SU-DHL-6 (cell line): ENCODE results near the gene SCD5.

Experiments used
- H2AFZ ChIP-seq: fragments of 200-600 bp; sonication (generic); 2 replicates; pipeline ENCODE4 v1.6.1; 2014; ENCODE audit warnings: low read depth, mild to moderate bottlenecking, moderate library complexity, mixed read lengths, antibody characterized with exemption, low read length; ENCODE audit not compliant: severe bottlenecking
- H3F3A ChIP-seq: fragments of 200-600 bp; shearing (Covaris generic); 2 replicates; pipeline ENCODE4 v1.6.0; 2016; ENCODE audit warnings: antibody characterized with exemption, mild to moderate bottlenecking; ENCODE audit not compliant: insufficient read depth
- H3K27ac ChIP-seq: fragments of 200-600 bp; sonication (generic); 2 replicates; pipeline ENCODE4 v1.5.1; 2016; ENCODE audit warnings: low read depth, mild to moderate bottlenecking, low read length, moderate library complexity, mixed read lengths
- H3K27me3 ChIP-seq: fragments of 200-600 bp; sonication (generic), shearing (Covaris generic); 2 replicates; pipeline ENCODE4 v1.6.0; 2014; ENCODE audit warnings: mild to moderate bottlenecking, low read length
- H3K36me3 ChIP-seq: fragments of 200-600 bp; sonication (generic); 2 replicates; pipeline ENCODE4 v1.6.1; 2014; ENCODE audit warnings: mild to moderate bottlenecking, low read length, mixed read lengths
- H3K4me2 ChIP-seq: fragments of 300-600, 200-600 bp; shearing (Covaris generic), sonication (generic); 2 replicates; pipeline ENCODE4 v1.6.0; 2014; ENCODE audit warnings: low read length, low read depth, mild to moderate bottlenecking; ENCODE audit not compliant: poor library complexity, severe bottlenecking
- H3K4me3 ChIP-seq: fragments of 200-600 bp; sonication (generic); 2 replicates; pipeline ENCODE4 v1.5.1; 2014; ENCODE audit warnings: antibody characterized with exemption, low read length, mild to moderate bottlenecking, mixed read lengths; ENCODE audit not compliant: insufficient read depth, poor library complexity, severe bottlenecking
- H3K79me2 ChIP-seq: fragments of 200-600 bp; sonication (generic); 2 replicates; pipeline ENCODE4 v1.6.1; 2014; ENCODE audit warnings: mild to moderate bottlenecking, low read length, moderate library complexity; ENCODE audit not compliant: insufficient read depth
- H3K9ac ChIP-seq: fragments of 200-600 bp; sonication (generic); 2 replicates; pipeline ENCODE4 v1.7.0; 2014; ENCODE audit warnings: mild to moderate bottlenecking, low read length
- H3K9me2 ChIP-seq: fragments of 200-600 bp; sonication (generic); replicated peaks from 2 replicates; pipeline ENCODE4 v1.6.1; 2014; ENCODE audit warnings: low read length; ENCODE audit not compliant: insufficient read depth
- H3K9me3 ChIP-seq: fragments of 200-600 bp; sonication (generic); 2 replicates; pipeline ENCODE4 v1.6.1; 2014; ENCODE audit warnings: low read length, mixed read lengths; ENCODE audit not compliant: insufficient read depth
- H4K20me1 ChIP-seq: fragments of 200-600 bp; sonication (generic); 2 replicates; pipeline ENCODE4 v1.6.1; 2014; ENCODE audit warnings: low read depth, mild to moderate bottlenecking, antibody characterized with exemption, low read length, moderate library complexity, mixed read lengths
- EZH2phosphoT487 ChIP-seq: fragments of 200-600 bp; sonication (generic), shearing (Covaris generic); conservative IDR thresholded peaks from 2 replicates; pipeline ENCODE4 v1.6.1; 2018; ENCODE audit warnings: mild to moderate bottlenecking, antibody characterized with exemption, low read length, moderate library complexity, mixed read lengths
- TF ChIP-seq, protein P1 (sequence below): fragments of 200-600 bp; sonication (generic); IDR thresholded peaks from one replicate; pipeline ENCODE4 v1.5.1; 2017; ENCODE audit warnings: antibody characterized with exemption, mild to moderate bottlenecking, low read length, moderate library complexity; ENCODE audit not compliant: insufficient read depth, poor library complexity, severe bottlenecking

Gene SCD5

DNA sequence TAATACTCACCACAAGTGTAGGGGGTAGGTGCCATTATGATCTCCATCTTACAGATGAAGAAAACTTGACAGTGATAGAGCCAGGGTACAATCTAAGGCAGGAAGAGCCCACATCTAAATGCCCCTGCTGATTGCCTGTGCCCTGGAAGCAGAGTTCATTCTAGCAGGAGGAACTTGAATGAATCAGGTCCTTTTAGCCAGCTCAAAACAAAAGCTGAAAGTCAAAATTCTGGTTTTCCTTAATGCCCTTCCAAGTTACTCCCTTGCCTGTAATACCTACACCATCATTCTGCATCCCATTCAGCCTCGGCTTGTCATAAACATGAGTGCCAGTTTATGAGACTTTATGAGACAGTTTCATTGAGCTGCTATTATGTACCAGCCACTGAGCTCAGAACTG lies 89.6 kb downstream of the SCD5 start:
- Histone ChIP-seq H3K9me3 (no peaks in the 10 kb centered on the region), H3K9ac (no peak overlapping the region), H3K4me2 (no peak overlapping the region), H3K27me3 (no peaks in the 10 kb centered on the region), H3K9me2 (no peaks in the 10 kb centered on the region), H3K4me3 (no peak overlapping the region), H4K20me1 (no peaks in the 10 kb centered on the region), H3K27ac (no peak overlapping the region), H3K36me3 (no peaks in the 10 kb centered on the region), H2AFZ (no peak overlapping the region), H3F3A (no peaks in the 10 kb centered on the region), H3K79me2 (no peaks in the 10 kb centered on the region)
- no peak for TF ChIP-seq EZH2phosphoT487
- TF ChIP-seq, protein P1, sequence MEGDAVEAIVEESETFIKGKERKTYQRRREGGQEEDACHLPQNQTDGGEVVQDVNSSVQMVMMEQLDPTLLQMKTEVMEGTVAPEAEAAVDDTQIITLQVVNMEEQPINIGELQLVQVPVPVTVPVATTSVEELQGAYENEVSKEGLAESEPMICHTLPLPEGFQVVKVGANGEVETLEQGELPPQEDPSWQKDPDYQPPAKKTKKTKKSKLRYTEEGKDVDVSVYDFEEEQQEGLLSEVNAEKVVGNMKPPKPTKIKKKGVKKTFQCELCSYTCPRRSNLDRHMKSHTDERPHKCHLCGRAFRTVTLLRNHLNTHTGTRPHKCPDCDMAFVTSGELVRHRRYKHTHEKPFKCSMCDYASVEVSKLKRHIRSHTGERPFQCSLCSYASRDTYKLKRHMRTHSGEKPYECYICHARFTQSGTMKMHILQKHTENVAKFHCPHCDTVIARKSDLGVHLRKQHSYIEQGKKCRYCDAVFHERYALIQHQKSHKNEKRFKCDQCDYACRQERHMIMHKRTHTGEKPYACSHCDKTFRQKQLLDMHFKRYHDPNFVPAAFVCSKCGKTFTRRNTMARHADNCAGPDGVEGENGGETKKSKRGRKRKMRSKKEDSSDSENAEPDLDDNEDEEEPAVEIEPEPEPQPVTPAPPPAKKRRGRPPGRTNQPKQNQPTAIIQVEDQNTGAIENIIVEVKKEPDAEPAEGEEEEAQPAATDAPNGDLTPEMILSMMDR: no peak

DNA sequence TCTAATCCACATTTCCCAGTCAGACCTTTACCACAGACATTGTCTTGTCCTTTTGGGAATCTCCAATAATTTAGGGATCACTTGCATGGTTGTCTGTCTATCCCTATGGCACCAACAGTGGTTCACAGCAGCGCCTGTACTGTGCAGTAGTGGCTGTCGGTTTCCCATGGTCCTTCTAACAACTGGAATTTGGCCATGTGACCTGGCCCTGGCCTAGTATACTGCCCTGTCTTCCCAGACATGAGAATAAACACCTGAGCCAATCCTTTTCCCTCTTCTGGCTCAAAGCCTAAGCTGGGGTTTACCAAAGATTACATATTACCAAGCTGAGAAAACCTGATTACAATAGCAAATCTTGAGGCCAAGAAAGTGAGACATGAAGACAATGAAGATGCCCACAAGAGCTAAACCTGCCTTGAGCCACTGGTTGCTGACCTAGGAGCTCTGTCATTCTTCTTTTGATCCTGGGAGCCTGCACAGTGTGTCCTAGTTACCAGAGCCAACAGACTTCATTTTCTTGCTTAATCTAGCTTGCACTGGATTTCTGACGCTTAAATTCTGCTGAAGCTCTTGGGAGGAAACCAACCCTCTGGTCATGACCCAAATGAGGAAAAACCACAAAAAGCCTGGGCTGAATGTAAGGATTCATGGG lies 92.1 kb downstream of the SCD5 start:
- Histone ChIP-seq H3K27me3 (no peaks in the 10 kb centered on the region), H3K9me3 (no peaks in the 10 kb centered on the region), H3K4me3 (no peak overlapping the region), H2AFZ (no peak overlapping the region), H3K9me2 (no peaks in the 10 kb centered on the region), H4K20me1 (no peaks in the 10 kb centered on the region), H3K27ac (no peak overlapping the region), H3K9ac (no peak overlapping the region), H3K36me3 (no peaks in the 10 kb centered on the region), H3K4me2 (no peak overlapping the region), H3K79me2 (no peaks in the 10 kb centered on the region), H3F3A (no peaks in the 10 kb centered on the region)
- no peak for TF ChIP-seq EZH2phosphoT487
- TF ChIP-seq, protein P1: no peak

DNA sequence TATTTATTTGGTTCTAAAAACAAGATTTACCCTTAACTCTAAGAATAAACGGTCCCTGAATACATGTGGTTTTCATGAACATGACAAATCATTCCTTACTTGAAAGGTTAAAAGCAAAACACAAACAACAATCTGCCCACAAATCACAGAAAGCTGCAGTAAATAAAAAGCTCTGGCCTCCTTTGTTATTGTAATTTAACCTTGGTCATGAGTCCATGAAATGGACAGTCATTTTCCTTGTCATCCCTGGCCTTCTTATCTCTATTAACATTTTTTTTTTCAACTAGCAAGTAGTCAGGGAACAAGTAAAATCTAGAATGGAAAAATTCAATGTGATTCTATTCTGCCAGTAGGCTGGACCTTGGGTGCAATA lies 92.7 kb downstream of the SCD5 start:
- Histone ChIP-seq H3K9me2 (no peaks in the 10 kb centered on the region), H3F3A (no peaks in the 10 kb centered on the region), H3K79me2 (no peaks in the 10 kb centered on the region), H3K9me3 (no peaks in the 10 kb centered on the region), H3K4me2 (no peak overlapping the region), H3K4me3 (no peak overlapping the region), H4K20me1 (no peaks in the 10 kb centered on the region), H2AFZ (no peak overlapping the region), H3K36me3 (no peaks in the 10 kb centered on the region), H3K9ac (no peak overlapping the region), H3K27me3 (no peaks in the 10 kb centered on the region), H3K27ac (no peak overlapping the region)
- TF ChIP-seq, protein P1: no peak
- TF ChIP-seq EZH2phosphoT487: no peak
